GM23248 (cell line): ENCODE results near the gene WWOX. TPM values are rescaled to one million over a fixed set of nuclear protein-coding genes. Genes with fewer than 3 reads are reported as not detected.

ENCODE experiments used
- DNase-seq: peaks from one replicate; pipeline ENCODE4 v3.0.0-alpha.2; 2015
- H2AFZ ChIP-seq: fragments of 200-600 bp; sonication (generic); 2 replicates; pipeline ENCODE4 v1.6.1; 2016; ENCODE audit warnings: antibody characterized with exemption
- H3F3A ChIP-seq: fragments of 200-600 bp; sonication (generic); 2 replicates; pipeline ENCODE4 v1.6.1; 2016; ENCODE audit warnings: mild to moderate bottlenecking, antibody characterized with exemption, mixed run types; ENCODE audit not compliant: insufficient read depth
- H3K27ac ChIP-seq: fragments of 200-600 bp; sonication (generic); 2 replicates; pipeline ENCODE4 v1.5.1; 2016; ENCODE audit warnings: mild to moderate bottlenecking
- H3K27me3 ChIP-seq: fragments of 200-600 bp; sonication (generic); replicated peaks from 2 replicates; pipeline ENCODE4 v1.6.1; 2016; ENCODE audit warnings: mild to moderate bottlenecking; ENCODE audit not compliant: insufficient read depth
- H3K36me3 ChIP-seq: fragments of 200-600 bp; sonication (generic); 2 replicates; pipeline ENCODE4 v1.6.1; 2016; ENCODE audit warnings: low read depth, mild to moderate bottlenecking
- H3K4me1 ChIP-seq: fragments of 200-600 bp; sonication (generic); 2 replicates; pipeline ENCODE4 v1.6.1; 2016; ENCODE audit warnings: mild to moderate bottlenecking; ENCODE audit not compliant: insufficient read depth
- H3K4me2 ChIP-seq: fragments of 200-600 bp; sonication (generic); one replicate; pipeline ENCODE4 v1.6.1; 2016; ENCODE audit warnings: mild to moderate bottlenecking; ENCODE audit not compliant: unreplicated experiment
- H3K4me3 ChIP-seq: fragments of 200-600 bp; sonication (generic); 2 replicates; pipeline ENCODE4 v1.5.1; 2016; ENCODE audit warnings: mild to moderate bottlenecking
- H3K79me2 ChIP-seq: fragments of 200-600 bp; sonication (generic); 2 replicates; pipeline ENCODE4 v1.6.1; 2016; ENCODE audit warnings: mild to moderate bottlenecking; ENCODE audit not compliant: insufficient read depth
- H3K9ac ChIP-seq: fragments of 200-600 bp; sonication (generic); 2 replicates; pipeline ENCODE4 v1.6.1; 2016; ENCODE audit warnings: mild to moderate bottlenecking
- H3K9me2 ChIP-seq: fragments of 200-600 bp; sonication (generic); 2 replicates; pipeline ENCODE4 v1.6.1; 2016; ENCODE audit warnings: mixed run types, mild to moderate bottlenecking, moderate library complexity; ENCODE audit not compliant: insufficient read depth
- H3K9me3 ChIP-seq: fragments of 200-600 bp; sonication (generic); one replicate; pipeline ENCODE4 v1.6.1; 2017; ENCODE audit warnings: low read depth
- H4K20me1 ChIP-seq: fragments of 200-600 bp; sonication (generic); 2 replicates; pipeline ENCODE4 v1.6.0; 2016; ENCODE audit not compliant: insufficient read depth
- EZH2 ChIP-seq: fragments of 200-600 bp; sonication (generic); IDR thresholded peaks from 2 replicates; pipeline ENCODE4 v1.6.1; 2018; ENCODE audit warnings: antibody characterized with exemption, mild to moderate bottlenecking; ENCODE audit not compliant: insufficient read depth, poor library complexity, severe bottlenecking
- EZH2phosphoT487 ChIP-seq: fragments of 200-600 bp; sonication (generic); IDR thresholded peaks from 2 replicates; pipeline ENCODE4 v1.6.1; 2018; ENCODE audit warnings: antibody characterized with exemption, moderate library complexity, mild to moderate bottlenecking, low read depth; ENCODE audit not compliant: insufficient read depth
- WGBS, 2 experiments: methylation state at CpG; one replicate each; pipeline ENCODE4 v1.1.6; 2015 to 2017; ENCODE audit warnings: low lambda C conversion rate in 2 of 2, low coverage in 1 of 2; ENCODE audit errors: missing lambda C conversion rate in 2 of 2; 5-methylcytosine and 5-hydroxymethylcytosine counted together
- in situ Hi-C: fragments of 300-500 bp; cut with MboI; formaldehyde crosslinking; loops from 2 replicates; pipeline ENCODE4 v1.15.0; 2020
- polyA plus RNA-seq: library from polyadenylated mRNA; unstranded; fragments of >200 nt; fragmentation: Nextera tagmentation; extraction: Ambion mirVana; gene quantifications from 2 replicates; pipeline ENCODE4 v1.2.1, GENCODE V29; 2016
- total RNA-seq: library from RNA; depleted of rRNA; stranded (reverse); fragments of >200 nt; shearing (Covaris generic); gene quantifications from 2 replicates; pipeline ENCODE4 v1.2.3, GENCODE V29; 2014

WWOX gene
- total and polyA plus RNA-seq, 2 experiments from 2014 or later = 4.5 to 6.6 TPM

- Histone ChIP-seq H3K9me2 (no peaks in the 10 kb centered on the region), H2AFZ (no peak overlapping the region), H4K20me1 (no peaks in the 10 kb centered on the region), H3F3A (no peaks in the 10 kb centered on the region), H3K4me1 (no peaks in the 10 kb centered on the region), H3K36me3 (no peaks in the 10 kb centered on the region), H3K9ac (no peak overlapping the region), H3K79me2 (no peaks in the 10 kb centered on the region), H3K27me3 (no peaks in the 10 kb centered on the region), H3K27ac (no peak overlapping the region), H3K4me2 (no peak overlapping the region), H3K9me3 (no peaks in the 10 kb centered on the region), H3K4me3 (no peak overlapping the region)
- in situ Hi-C loops = no loop called here
- no peak for TF ChIP-seq EZH2
- TF ChIP-seq EZH2phosphoT487 = no peak
- no peak for DNase-seq
- WGBS, 2 experiments = 41 to 47% methylated on average over 7 of the region's 7 CpGs
These were observed 830.4 kb downstream of the WWOX start for GRCh38 chr16:78929841-78930240.

GRCh38 chr16:78930561-78930960 lies 831.1 kb downstream of the WWOX start:
- Histone ChIP-seq H4K20me1 (no peaks in the 10 kb centered on the region), H2AFZ (no peak overlapping the region), H3K9me3 (no peaks in the 10 kb centered on the region), H3K4me2 (no peak overlapping the region), H3K9ac (no peak overlapping the region), H3K36me3 (no peaks in the 10 kb centered on the region), H3K27ac (no peak overlapping the region), H3K9me2 (no peaks in the 10 kb centered on the region), H3K79me2 (no peaks in the 10 kb centered on the region), H3K4me1 (no peaks in the 10 kb centered on the region), H3K27me3 (no peaks in the 10 kb centered on the region), H3F3A (no peaks in the 10 kb centered on the region), H3K4me3 (no peak overlapping the region)
- TF ChIP-seq EZH2 (no peak), EZH2phosphoT487 (no peak)
- no peak for DNase-seq
- in situ Hi-C loops = no loop called here
- 50 to 61% methylated on average over 4 of the region's 4 CpGs for WGBS, 2 experiments

- Histone ChIP-seq H2AFZ (no peak overlapping the region), H3K9me3 (no peaks in the 10 kb centered on the region), H3F3A (no peaks in the 10 kb centered on the region), H3K4me1 (no peaks in the 10 kb centered on the region), H3K4me3 (no peak overlapping the region), H3K36me3 (no peaks in the 10 kb centered on the region), H3K9me2 (no peaks in the 10 kb centered on the region), H3K27me3 (no peaks in the 10 kb centered on the region), H4K20me1 (no peaks in the 10 kb centered on the region), H3K9ac (no peak overlapping the region), H3K27ac (no peak overlapping the region), H3K79me2 (no peaks in the 10 kb centered on the region), H3K4me2 (no peak overlapping the region)
- DNase-seq = no peak
- in situ Hi-C loops = no loop called here
- 53 to 67% methylated on average over 2 of the region's 2 CpGs for WGBS, 2 experiments
- TF ChIP-seq EZH2phosphoT487 = no peak
- no peak for TF ChIP-seq EZH2
These were observed 831.8 kb downstream of the WWOX start for GRCh38 chr16:78931267-78931666.

GRCh38 chr16:78931678-78932077 lies 832.2 kb downstream of the WWOX start:
- Histone ChIP-seq H3K4me1 (no peaks in the 10 kb centered on the region), H3F3A (no peaks in the 10 kb centered on the region), H3K36me3 (no peaks in the 10 kb centered on the region), H3K4me2 (no peak overlapping the region), H2AFZ (no peak overlapping the region), H3K9ac (no peak overlapping the region), H3K79me2 (no peaks in the 10 kb centered on the region), H3K27ac (no peak overlapping the region), H4K20me1 (no peaks in the 10 kb centered on the region), H3K4me3 (no peak overlapping the region), H3K27me3 (no peaks in the 10 kb centered on the region), H3K9me3 (no peaks in the 10 kb centered on the region), H3K9me2 (no peaks in the 10 kb centered on the region)
- in situ Hi-C loops = no loop called here
- TF ChIP-seq EZH2 (no peak), EZH2phosphoT487 (no peak)
- no peak for DNase-seq
- 43 to 59% methylated on average over 4 of the region's 4 CpGs for WGBS, 2 experiments

GRCh38 chr16:78932355-78932943 lies 833.0 kb downstream of the WWOX start:
- no peak overlapping the region for H3K4me3 ChIP-seq
- no peak overlapping the region for H2AFZ ChIP-seq
- in situ Hi-C loops = no loop called here
- H3K4me1 ChIP-seq = no peaks in the 10 kb centered on the region
- no peak for DNase-seq
- no peaks in the 10 kb centered on the region for H3K9me3 ChIP-seq
- 42 to 47% methylated on average over 9 of the region's 9 CpGs for WGBS, 2 experiments
- TF ChIP-seq EZH2 = no peak
- TF ChIP-seq EZH2phosphoT487 = no peak
- H3K79me2 ChIP-seq = no peaks in the 10 kb centered on the region
- H3K27me3 ChIP-seq = no peaks in the 10 kb centered on the region
- H3K27ac ChIP-seq = no peak overlapping the region
- no peak overlapping the region for H3K9ac ChIP-seq
- H3K36me3 ChIP-seq = no peaks in the 10 kb centered on the region
- no peaks in the 10 kb centered on the region for H4K20me1 ChIP-seq
- H3K9me2 ChIP-seq = no peaks in the 10 kb centered on the region
- no peaks in the 10 kb centered on the region for H3F3A ChIP-seq
- no peak overlapping the region for H3K4me2 ChIP-seq
